Left forelimb (tissue), 1 donor: Measurements from ENCODE around the gene PLAAT5.

Experiments
- DNase-seq: peaks from one replicate; pipeline ENCODE4 v3.0.0-alpha.2; 2018; ENCODE audit warnings: low spot score

Gene PLAAT5

GRCh38 chr11:63512816-63513215 lies 21.8 kb upstream of the PLAAT5 start:
- no peak for DNase-seq

DNA sequence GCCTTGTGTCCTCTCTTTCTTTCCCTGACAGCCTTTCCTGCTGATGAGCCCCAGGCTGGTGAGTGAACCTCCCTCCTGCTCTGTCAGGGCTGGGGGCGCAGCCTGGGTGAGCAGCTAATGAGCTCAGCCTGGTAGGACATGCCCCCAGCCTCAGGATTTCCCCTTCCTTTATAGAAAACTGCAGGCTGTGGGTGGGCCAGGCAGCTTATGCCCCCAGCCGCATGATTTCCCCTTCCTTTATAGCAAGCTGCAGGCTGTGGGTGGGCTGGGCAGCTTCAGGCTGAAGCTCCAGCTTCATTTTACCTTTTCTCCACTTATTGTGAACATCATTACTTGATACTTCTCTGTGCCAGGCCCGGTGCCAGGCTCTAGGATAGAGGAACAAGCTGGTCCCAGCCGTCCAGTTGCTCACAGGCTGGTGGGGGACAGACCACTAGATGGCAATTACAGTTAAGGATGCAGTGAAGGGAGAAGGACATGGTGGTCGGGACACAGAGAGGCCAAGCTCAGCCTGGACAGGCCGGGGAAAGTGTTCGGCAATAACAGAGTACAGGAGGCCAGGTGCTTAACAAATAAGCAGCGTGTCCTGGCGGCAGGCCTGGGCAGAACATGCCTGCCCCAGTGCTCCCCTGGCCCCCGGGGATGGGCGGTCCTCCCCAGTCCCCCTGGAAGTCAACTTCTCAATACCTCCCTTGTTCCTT lies 20.2 kb upstream of the PLAAT5 start:
- DNase-seq = no peak

GRCh38 chr11:63510360-63511047 lies 19.5 kb upstream of the PLAAT5 start:
- DNase-seq = no peak

- DNase-seq = no peak
Observed at GRCh38 chr11:63508745-63509144, 17.8 kb upstream of the PLAAT5 start.

GRCh38 chr11:63508009-63508408 lies 17.0 kb upstream of the PLAAT5 start:
- DNase-seq = no peak

- no peak for DNase-seq
Observed at GRCh38 chr11:63507511-63507910, 16.5 kb upstream of the PLAAT5 start.

- no peak for DNase-seq
Observed at GRCh38 chr11:63506876-63507275, 15.9 kb upstream of the PLAAT5 start.

- no peak for DNase-seq
Observed at GRCh38 chr11:63505857-63506528, 15.0 kb upstream of the PLAAT5 start, which contains the start of gene LGALS12. Gene LGALS12, plus strand, starts transcription at chr11:63506084. Its CDS starts 375 bp downstream, at chr11:63506459.

DNA sequence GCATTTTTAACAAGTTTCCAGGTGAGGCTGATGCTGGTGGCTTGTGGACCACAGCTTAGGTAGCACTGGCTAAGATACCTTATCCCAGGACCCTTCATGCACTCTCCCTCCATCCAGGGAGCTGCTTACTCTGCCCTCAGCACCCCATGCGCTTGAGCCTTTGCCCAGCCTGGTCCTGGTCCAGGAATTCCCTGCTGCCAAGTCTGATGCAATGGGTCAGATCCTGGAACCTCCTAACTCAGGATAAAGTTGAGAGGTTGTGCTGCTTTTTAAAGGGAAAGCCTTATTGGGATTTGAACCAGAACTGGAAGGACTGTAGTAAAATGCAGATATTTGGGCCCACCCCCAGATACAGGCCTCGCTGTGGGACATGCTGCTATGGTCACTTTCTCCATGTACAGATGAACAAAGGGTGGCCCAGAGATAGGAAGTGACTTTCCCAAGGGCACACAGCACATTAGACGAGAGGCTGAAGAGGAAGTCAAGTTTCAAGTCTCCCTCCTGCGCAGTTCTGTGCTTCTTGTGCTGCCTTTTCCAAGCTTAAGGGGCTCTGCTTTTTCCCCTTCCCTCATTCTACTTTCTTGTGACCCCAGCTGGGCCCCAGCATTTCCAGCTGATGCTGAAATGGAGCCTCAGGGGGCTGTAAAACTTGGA lies 14.1 kb upstream of the PLAAT5 start:
- no peak for DNase-seq

DNA sequence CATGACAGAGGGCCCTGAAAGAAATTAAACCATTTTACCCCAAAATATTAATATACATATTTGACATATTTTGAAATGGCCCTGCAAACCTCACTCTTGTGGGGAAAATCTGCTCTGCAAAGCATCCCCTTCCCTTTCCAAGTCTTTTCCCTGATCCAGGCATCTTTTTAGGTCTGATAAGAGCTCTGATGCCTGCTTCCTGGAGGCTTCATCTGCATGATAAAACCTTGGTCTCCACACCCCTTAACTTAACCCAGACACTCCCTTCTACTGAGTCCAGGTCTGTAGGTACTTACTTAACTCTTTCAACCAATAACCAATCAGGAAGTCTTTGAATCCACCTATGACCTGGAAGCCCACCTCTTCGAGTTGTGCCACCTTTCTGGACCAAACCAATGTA lies 13.1 kb upstream of the PLAAT5 start:
- DNase-seq = no peak

- DNase-seq = no peak
Observed at GRCh38 chr11:63503492-63503891, 12.5 kb upstream of the PLAAT5 start.

- DNase-seq = no peak
Observed at GRCh38 chr11:63502252-63502820, 11.4 kb upstream of the PLAAT5 start.

DNA sequence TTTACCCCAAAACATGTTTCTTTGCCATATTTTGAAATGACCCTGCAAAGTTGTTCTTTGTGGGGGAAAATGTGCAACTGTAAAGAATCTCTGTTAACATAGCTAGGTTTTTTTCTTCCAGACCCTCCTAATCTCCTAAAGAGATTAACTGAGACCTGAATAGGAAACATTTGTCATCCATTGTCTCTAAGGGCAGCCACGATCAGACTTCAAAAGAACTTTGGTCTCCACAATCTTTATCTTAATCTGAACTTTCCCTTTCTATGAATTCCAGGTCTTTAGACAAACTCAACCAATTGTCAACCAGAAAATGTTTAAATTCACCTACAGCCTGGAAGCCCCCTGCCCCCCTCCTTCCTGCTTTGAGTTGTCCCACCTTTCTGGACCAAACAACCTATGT lies 10.3 kb upstream of the PLAAT5 start:
- no peak for DNase-seq

DNA sequence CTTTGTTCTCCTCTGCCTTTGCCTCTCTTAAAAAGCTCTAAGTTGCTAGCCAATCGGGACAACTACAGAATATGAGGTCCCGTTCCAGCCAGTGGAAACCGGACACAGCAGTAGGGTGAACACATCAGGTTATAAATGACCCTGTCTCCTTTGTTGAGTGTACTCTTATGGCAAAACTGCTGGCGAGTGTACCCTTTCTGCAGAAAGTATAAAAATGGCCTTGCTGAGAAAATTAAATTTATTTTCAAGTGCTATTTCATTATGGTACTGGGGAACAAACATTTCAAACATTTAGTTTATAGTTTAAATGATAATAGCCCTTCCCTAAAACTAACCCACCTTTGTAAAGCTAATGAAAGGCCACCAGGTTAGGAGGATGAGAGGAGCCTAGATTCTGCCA lies 8.9 kb upstream of the PLAAT5 start:
- DNase-seq = no peak

DNA sequence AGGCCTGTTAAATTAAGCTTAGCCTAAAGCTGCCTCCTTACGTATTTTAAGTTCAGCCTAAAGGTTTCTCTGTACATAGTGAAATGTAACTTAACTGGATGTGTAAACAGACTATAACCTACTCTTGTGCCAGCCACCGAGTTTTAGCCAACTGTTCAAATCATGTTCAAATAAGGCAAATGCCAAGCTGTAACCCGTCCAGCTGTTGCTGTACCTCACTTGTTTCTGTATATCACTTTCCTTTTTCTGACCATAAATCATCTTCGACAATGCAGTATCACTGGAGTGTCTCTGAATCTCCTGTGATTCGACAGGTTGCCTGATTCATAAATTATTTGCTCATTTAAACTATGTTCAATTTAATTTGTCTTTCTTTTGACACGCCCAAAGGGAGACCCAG lies 4.0 kb upstream of the PLAAT5 start:
- no peak for DNase-seq

- DNase-seq = no peak
Observed at GRCh38 chr11:63493127-63493526, 2.2 kb upstream of the PLAAT5 start.

- no peak for DNase-seq
Observed at GRCh38 chr11:63492441-63492840, 1.5 kb upstream of the PLAAT5 start.

DNA sequence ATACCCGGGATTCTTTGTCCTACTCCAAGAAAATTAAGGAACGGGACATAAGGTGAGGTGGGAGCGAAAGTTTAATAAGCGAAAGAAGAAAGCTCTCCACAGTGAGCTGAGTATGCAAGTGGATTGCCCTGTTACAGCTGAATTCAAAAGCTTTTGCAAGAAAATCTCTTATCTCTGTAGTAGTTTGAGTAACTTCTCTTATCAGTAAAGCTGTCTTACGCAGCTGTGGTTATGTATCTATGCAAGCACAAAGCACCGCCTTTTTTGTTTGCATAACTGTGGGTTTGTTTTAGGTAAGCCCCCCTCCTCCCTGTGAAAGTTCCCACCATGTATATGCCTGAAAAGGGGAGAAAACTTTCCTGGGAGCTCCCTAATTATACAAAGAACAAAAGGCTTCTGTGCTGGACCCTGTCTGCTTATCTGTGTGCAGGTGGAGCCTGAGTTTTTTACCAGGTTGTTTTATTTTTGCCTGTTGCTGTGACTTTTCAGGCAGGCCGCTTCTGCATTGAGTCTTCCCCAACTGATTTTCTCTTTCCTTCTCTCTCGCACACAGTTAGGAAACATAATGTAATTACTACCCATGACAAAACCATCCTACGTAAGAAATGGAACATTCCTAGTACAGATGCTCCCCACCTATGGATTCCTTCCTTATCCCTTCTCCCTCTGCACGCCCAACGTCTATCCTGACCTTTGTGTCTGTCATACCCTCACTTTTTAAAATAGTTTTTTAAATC lies 837 bp upstream of the PLAAT5 start:
- no peak for DNase-seq

DNA sequence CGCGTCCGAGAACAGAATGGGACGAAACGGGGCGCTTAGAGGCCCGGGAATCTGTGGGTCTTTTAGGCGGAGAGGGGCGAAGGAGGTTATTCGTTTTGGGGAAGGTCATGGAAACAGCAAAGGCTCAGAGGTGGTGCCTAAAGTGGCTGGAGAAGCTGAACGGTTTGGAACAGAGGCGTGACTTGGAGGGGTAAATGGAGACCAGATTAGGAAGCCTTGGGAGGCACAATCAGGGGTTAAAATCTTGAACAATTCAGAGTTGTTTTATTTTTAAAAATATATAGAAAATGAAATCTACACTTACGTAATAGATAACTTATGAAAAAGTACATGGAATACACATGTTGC lies 247 bp upstream of the PLAAT5 start:
- no peak for DNase-seq

DNA sequence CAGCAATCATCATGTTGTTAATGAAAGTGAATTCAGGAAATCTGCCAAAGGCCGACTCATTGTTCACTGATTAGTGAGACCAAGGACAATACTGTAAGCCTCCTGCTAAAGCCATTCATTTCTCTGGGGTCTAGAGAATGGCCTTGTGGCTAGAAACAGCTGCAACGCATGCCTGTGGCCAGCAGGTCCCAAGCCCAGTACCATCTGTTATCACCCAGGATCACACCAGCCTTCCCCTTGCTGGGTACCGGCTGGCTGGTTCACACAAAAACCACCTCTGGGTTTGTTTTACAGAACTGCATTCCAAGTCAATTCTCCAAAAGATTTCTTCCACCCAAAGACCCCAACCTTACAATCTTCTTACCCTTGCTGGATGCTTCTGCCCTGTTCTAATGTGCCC lies 1.1 kb downstream of the PLAAT5 start:
- DNase-seq = no peak

DNA sequence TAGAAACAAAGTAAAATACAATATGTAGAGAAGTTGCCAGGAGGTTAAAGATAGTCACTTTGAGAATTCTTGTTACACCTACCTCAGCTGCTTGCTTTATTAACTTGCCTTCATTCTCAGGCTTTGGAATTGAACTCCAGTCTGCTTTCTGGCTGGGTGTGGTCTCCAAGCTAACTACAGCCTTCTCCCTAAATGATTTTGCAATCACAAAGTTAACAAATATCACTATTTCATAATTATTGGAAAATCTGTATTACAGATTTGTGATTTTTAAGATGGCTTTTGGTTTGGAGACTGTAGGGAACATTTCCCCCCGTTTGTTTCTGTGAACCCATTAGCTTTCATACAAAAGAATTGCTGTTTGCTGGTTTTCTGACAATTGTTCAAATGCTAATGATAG lies 2.2 kb downstream of the PLAAT5 start:
- DNase-seq = no peak

DNA sequence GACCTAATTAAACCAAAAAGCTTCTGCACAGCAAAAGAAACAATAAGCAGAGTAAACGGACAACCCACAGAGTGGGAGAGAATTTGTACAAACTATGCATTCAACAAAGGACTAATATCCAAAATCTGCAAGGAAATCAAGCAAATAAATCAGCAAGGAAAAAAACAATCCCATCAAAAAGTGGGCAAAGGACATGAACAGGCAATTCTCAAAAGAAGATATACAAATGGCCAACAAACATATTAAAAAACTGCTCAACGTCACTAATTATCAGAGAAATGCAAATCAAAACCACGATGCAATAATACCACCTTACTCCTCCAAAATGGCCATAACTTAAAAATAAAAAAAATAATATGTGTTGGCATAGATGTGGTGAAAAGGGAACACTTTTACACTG lies 5.2 kb downstream of the PLAAT5 start:
- DNase-seq = no peak
